Right lung (tissue), 5 donors: ENCODE data around the gene TSPAN5. TPM values are rescaled to one million over a fixed set of nuclear protein-coding genes. Genes with fewer than 3 reads are reported as not detected.
"Not testable (repeated sequence)": the region's sequence is repeated elsewhere in the genome, so short reads cannot be mapped to it uniquely, and the experiment has no call there.

Experiments
- DNase-seq, 2 donors: peaks; one replicate each; pipeline ENCODE4 v3.0.0-alpha.2; 2013
- polyA plus RNA-seq, 5 donors: library from polyadenylated mRNA; unstranded; fragments of 120-200 nt; gene quantifications; one replicate each; pipeline versions ENCODE4 v1.2.1 to v1.2.3, GENCODE V29; 2013; ENCODE audit warnings: inconsistent platforms in 1 of 5, low replicate concordance in 1 of 5; ENCODE audit not compliant: insufficient read length in 5 of 5, insufficient read depth in 1 of 5

Gene TSPAN5
- polyA plus RNA-seq, 5 donors, result 25.9 to 41.2 (median 30.0) TPM

GRCh38 chr4:98466868-98467599, 191.4 kb downstream of the TSPAN5 start:
- no peak for DNase-seq

DNA sequence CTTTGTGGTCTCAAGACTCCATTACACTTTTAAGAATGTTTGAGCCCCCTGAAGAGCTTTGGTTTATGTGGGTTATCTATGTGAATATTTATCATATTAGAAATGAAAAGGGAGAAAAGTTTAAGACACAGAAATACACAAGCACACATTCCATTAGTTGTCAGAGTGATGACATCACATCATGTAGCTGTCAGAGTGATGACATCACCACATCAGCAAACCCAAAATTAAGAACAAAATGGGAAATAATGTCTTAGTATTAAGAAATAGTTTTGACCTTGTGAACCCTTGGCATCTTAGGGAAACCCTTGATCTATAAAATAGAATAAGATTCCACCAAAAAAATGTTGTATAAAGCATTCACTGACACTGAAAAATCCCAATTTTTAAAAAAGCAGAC, 195.9 kb downstream of the TSPAN5 start:
- no peak for DNase-seq

DNA sequence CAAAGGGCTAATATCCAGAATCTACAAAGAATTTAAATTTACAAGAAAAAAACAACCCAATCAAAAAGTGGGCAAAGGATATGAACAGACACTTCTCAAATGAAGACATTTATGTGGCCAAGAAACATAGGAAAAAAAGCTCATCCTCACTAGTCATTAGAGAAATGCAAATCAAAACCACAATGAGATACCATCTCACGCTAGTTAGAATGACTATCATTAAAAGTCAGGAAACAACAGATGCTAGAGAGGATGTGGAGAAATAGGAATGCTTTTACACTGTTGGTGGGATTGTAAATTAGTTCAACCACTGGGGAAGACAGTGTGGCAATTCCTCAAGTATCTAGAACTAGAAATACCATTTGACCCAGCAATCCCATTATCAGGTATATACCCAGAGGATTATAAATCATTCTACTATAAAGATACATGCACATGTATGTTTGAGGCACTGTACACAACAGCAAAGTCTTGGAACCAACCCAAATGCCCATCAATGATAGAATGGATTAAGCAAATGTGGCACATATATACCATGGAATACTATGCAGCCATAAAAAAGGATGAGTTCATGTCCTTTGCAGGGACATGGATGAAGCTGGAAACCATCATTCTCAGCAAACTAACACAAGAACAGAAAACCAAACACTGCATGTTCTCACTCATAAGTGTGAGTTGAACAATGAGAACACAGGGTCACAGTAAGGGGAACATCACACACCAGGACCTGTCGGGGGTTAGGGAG, 197.1 kb downstream of the TSPAN5 start:
- DNase-seq, result not testable (repeated sequence)

DNA sequence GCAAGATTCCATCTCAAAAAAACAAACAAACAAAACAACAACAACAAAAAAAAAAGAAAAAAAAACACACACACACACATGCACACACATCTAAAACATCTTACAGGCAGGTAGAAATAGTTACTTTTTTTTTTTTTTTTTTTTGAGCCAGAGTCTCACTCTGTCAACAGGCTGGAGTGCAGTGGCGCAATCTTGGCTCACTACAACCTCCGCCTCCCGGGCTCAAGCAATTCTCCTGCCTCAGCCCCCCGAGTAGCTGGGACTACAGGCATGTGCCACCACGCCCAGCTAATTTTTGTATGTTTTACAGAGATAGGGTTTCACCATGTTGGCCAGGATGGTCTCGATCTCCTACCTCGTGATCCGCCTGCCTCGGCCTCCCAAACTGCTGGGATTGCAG, 201.0 kb downstream of the TSPAN5 start:
- not testable (repeated sequence) for DNase-seq

DNA sequence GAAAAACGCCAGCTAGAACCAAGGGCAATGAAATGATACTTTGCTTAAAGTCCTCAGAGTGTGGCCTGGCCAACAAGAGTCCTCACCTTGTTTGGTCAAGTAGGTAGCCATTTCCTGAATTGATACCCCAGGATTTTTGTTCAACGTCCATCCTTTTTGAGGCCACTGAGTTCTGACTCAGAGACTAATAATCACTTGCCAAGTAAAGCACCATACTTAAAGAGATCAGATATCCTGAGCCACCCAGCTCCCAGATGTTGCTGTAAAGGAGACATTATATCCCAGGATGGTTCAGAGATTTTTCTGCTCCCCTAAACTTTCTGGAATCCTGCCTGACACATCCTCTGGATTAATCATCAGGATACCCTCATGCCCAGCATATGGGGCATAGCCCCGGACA, 206.3 kb downstream of the TSPAN5 start:
- DNase-seq, result no peak

GRCh38 chr4:98448908-98449307, 209.5 kb downstream of the TSPAN5 start:
- no peak for DNase-seq

GRCh38 chr4:98447648-98448047, 210.8 kb downstream of the TSPAN5 start:
- DNase-seq, result no peak

DNA sequence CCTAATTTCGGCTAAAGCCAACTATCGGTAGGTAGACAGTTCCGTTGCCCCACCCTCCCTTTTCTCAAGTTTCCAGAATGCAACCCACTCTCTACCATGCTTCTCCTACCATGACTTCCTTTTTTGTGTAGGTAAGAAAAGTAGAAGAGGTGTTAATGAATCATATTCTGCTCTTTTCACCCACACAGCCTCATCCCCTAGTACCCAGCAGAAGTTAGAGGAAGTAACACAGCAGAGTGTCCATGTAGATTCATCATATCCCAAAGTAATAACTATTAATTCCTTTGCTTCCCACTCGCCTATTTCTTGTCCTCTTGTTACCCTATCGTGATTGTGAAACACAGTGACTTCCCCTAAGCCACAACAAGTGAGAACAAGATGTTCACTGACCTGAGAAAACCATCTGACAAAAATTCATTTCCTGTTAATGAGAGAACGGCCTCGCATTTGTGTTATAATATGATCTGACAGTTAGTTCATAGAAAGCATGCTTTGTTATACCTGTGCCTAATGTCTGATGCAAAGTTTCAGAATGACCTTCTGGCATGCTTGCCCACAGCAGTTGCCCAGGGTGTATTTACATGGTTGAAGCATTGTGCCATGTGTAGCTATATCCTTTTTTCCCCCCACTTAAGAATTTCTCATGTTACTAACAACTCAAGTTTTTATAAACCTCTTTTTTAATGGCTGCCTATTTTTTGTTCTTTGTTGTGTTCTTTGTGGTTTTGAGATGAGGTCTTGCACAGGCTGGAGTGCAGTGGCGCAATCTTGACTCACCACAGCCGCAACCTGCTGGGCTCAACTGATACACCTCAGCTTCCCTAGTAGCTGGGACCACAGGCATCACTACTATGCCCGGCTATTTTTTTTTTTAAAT, 211.7 kb downstream of the TSPAN5 start:
- DNase-seq, result no peak

DNA sequence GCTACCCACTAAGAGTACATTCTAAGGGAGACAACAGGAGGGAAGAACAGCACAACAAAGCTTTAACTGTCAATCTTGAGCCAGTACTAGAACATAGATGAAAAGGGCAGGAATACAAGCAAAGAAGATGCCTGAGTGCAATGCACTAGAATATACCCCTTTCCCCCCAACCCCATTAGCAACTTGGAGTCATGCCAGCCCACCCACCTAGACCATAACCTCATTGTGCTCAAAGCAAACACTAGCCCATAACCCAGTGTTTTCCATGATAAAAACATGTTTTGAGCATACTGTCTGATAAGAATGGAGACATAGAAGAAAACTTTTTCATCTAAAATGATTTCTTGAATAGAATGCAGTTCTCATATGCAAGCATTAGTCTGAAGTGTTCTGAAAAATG, 214.0 kb downstream of the TSPAN5 start:
- no peak for DNase-seq

DNA sequence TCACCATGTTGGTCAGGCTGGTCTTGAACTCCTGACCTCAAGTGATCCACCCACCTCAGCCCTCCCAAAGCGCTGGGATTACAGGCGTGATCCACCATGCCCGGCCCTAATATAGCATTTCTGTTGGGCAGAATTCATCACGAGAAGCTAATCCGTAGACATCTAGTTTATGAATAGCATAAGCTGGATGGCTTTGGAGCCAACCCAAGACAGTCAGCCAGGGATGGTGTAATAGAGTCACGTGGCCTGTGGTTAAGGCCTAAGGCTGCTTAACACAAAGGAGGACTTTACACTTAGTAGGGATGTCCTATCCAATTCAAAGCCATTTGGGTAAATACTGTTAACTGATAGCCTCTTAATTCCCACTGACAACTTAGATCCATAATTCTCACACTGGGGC, 223.6 kb downstream of the TSPAN5 start:
- DNase-seq, result no peak

GRCh38 chr4:98433691-98434090, 224.7 kb downstream of the TSPAN5 start:
- DNase-seq, result no peak

GRCh38 chr4:98430708-98431403, 227.6 kb downstream of the TSPAN5 start:
- DNase-seq, result no peak

- no peak for DNase-seq
Observed at GRCh38 chr4:98423009-98423408, 235.4 kb downstream of the TSPAN5 start.

- DNase-seq, result no peak
Observed at GRCh38 chr4:98421111-98421510, 237.3 kb downstream of the TSPAN5 start.
